Measurements from ENCODE around the gene RNF125. TPM values are rescaled to one million over a fixed set of nuclear protein-coding genes. Genes with fewer than 3 reads are reported as not detected.

The RNF125 gene
- polyA plus RNA-seq, 3 donors: 17.3 to 29.2 (median 26.3) TPM

DNA sequence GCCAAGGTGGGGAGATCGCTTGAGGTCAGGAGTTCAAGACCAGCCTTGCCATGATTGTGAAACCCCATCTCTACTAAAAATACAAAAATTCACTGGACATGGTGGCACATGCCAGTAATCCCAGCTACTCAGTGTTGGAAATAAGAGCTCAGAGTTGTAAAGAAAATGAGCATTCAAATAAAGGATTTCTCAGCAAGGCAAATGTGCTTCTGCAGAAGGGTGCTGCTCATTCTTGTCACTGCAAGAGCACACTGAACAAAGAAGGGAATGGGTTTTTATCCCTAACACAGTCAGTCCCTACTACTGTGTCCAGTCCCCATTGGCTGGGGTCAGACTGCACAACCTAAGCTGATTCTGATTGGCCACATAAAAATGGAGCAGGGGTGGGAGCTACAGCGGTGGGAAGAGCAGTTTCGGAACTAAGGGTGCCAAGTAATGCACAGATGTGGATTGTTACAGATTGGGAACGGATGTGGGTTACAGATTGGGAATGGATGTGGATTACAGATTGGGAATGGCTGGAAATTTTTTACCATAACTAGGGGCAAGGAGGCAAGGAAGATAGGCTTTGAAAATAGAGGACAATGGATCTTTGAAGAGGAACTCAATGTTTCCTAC lies 44.6 kb upstream of the RNF125 start:
- H3K9ac ChIP-seq (ENCODE audit: insufficient read depth, low read length, poor library complexity, severe bottlenecking): no peak overlapping the region
- intact Hi-C loops (cut with micrococcal nuclease): no loop called here
- Mint-ChIP-seq H3K36me3 (peaks cover 0 to 2% of the 10 kb centered on the region in 2 donors), H3K27me3 (ENCODE audit: low read depth in 3 of 3) (peaks cover 0 to 2% (median 1%) of the 10 kb centered on the region in 3 donors), H3K4me1 (no peaks in the 10 kb centered on the region), H3K27ac (no peak overlapping the region), H3K9me3 (peaks cover 46 to 69% (median 63%) of the 10 kb centered on the region in 7 donors), H3K4me3 (no peak overlapping the region)
- TF ChIP-seq, protein P1, sequence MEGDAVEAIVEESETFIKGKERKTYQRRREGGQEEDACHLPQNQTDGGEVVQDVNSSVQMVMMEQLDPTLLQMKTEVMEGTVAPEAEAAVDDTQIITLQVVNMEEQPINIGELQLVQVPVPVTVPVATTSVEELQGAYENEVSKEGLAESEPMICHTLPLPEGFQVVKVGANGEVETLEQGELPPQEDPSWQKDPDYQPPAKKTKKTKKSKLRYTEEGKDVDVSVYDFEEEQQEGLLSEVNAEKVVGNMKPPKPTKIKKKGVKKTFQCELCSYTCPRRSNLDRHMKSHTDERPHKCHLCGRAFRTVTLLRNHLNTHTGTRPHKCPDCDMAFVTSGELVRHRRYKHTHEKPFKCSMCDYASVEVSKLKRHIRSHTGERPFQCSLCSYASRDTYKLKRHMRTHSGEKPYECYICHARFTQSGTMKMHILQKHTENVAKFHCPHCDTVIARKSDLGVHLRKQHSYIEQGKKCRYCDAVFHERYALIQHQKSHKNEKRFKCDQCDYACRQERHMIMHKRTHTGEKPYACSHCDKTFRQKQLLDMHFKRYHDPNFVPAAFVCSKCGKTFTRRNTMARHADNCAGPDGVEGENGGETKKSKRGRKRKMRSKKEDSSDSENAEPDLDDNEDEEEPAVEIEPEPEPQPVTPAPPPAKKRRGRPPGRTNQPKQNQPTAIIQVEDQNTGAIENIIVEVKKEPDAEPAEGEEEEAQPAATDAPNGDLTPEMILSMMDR (IDR thresholded peaks at IDR 0.05): no peak
- no peaks in the 10 kb centered on the region for H3K36me3 ChIP-seq (replicated peaks in 1 of 2; ENCODE audit: control insufficient read depth in 1 of 2, insufficient read depth in 2 of 2, low read length in 2 of 2)
- no peak overlapping the region for H2AFZ ChIP-seq (ENCODE audit: insufficient read depth, low read depth, low read length, poor library complexity, severe bottlenecking)
- H3K27me3 ChIP-seq (ENCODE audit: control insufficient read depth in 2 of 2, insufficient read depth in 2 of 2, low read length in 2 of 2): no peaks in the 10 kb centered on the region
- H3K27ac ChIP-seq (ENCODE audit: low read depth in 1 of 2, low read length in 2 of 2): no peak overlapping the region
- H3K4me2 ChIP-seq (replicated peaks; ENCODE audit: extremely low read depth, low read length, poor library complexity, severe bottlenecking): no peak overlapping the region
- H4K20me1 ChIP-seq (ENCODE audit: insufficient read depth, low read length): no peaks in the 10 kb centered on the region
- peaks cover 42 to 52% of the 10 kb centered on the region in 2 donors for H3K9me3 ChIP-seq (replicated peaks in 1 of 2; ENCODE audit: control insufficient read depth in 1 of 2, insufficient read depth in 1 of 2, low read length in 2 of 2)
- H3K4me1 ChIP-seq (ENCODE audit: control insufficient read depth in 1 of 2, insufficient read depth in 2 of 2, low read length in 2 of 2): no peaks in the 10 kb centered on the region
- no peak for DNase-seq
- H3K4me3 ChIP-seq (replicated peaks in 1 of 3; ENCODE audit: low read depth in 2 of 3, low read length in 3 of 3): no peak overlapping the region
- no peaks in the 10 kb centered on the region for H3K79me2 ChIP-seq (ENCODE audit: insufficient read depth, low read length)
- 100% methylated on average over 3 of the region's 4 CpGs for WGBS (ENCODE audit: insufficient coverage)

DNA sequence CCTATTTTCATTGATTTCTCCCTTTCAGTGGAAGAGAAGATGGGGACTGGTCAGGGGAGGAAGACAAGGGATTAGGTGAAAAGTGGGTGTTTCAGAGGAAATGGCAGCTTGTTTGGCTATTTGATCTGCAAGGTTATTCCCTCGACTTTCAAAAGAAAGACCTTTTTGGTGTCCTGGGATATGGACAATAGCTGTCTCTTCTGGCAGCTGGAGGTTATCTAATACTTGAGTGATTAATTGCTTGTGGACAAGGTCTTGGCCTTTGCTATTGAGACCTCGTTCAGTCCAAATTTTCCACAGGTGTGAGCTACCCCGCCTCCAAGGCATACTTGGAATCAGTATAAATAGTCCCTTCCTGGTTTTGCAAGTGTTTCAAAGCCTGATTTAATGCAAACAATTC lies 42.4 kb upstream of the RNF125 start:
- Histone ChIP-seq H3K9me3 (replicated peaks in 1 of 2; ENCODE audit: control insufficient read depth in 1 of 2, insufficient read depth in 1 of 2, low read length in 2 of 2) (peaks cover 43 to 54% of the 10 kb centered on the region in 2 donors), H3K4me3 (replicated peaks in 1 of 3; ENCODE audit: low read depth in 2 of 3, low read length in 3 of 3) (no peak overlapping the region), H3K27ac (ENCODE audit: low read depth in 1 of 2, low read length in 2 of 2) (no peak overlapping the region), H3K27me3 (ENCODE audit: control insufficient read depth in 2 of 2, insufficient read depth in 2 of 2, low read length in 2 of 2) (no peaks in the 10 kb centered on the region), H3K4me2 (replicated peaks; ENCODE audit: extremely low read depth, low read length, poor library complexity, severe bottlenecking) (no peak overlapping the region), H3K9ac (ENCODE audit: insufficient read depth, low read length, poor library complexity, severe bottlenecking) (no peak overlapping the region), H3K4me1 (ENCODE audit: control insufficient read depth in 1 of 2, insufficient read depth in 2 of 2, low read length in 2 of 2) (no peaks in the 10 kb centered on the region), H3K79me2 (ENCODE audit: insufficient read depth, low read length) (no peaks in the 10 kb centered on the region), H3K36me3 (replicated peaks in 1 of 2; ENCODE audit: control insufficient read depth in 1 of 2, insufficient read depth in 2 of 2, low read length in 2 of 2) (no peaks in the 10 kb centered on the region), H4K20me1 (ENCODE audit: insufficient read depth, low read length) (no peaks in the 10 kb centered on the region), H2AFZ (ENCODE audit: insufficient read depth, low read depth, low read length, poor library complexity, severe bottlenecking) (no peak overlapping the region)
- TF ChIP-seq, protein P1 (IDR thresholded peaks at IDR 0.05): no peak
- no peak overlapping the region for H3K27ac Mint-ChIP-seq
- intact Hi-C loops (cut with micrococcal nuclease): no loop called here
- H3K4me1 Mint-ChIP-seq: no peaks in the 10 kb centered on the region
- no peaks in the 10 kb centered on the region for H3K27me3 Mint-ChIP-seq (ENCODE audit: low read depth in 3 of 3)
- 100% methylated on average over 2 of the region's 3 CpGs for WGBS (ENCODE audit: insufficient coverage)
- no peak overlapping the region for H3K4me3 Mint-ChIP-seq
- DNase-seq: no peak
- peaks cover 0 to 2% of the 10 kb centered on the region in 2 donors for H3K36me3 Mint-ChIP-seq
- peaks cover 46 to 68% (median 65%) of the 10 kb centered on the region in 7 donors for H3K9me3 Mint-ChIP-seq
